Activated naive CD4-positive, alpha-beta T cell treated with anti-CD3 and anti-CD28 coated beads for 36 hours (primary cell): ENCODE measurements around the gene POPDC3. TPM values are rescaled to one million over a fixed set of nuclear protein-coding genes. Genes with fewer than 3 reads are reported as not detected.

Source experiments
- CTCF ChIA-PET: fragments of 350-600 bp; sonication (Branson Sonifier 250); formaldehyde crosslinking; loops from one replicate; lab custom pipeline; 2021; ENCODE audit warnings: antibody characterized with exemption; lab: Charles Lee
- DNase-seq: peaks from one replicate; pipeline ENCODE4 v3.0.0-alpha.2; 2020
- H3K27ac Mint-ChIP-seq: one replicate; pipeline ENCODE4 v1.8.0; 2021; ENCODE audit warnings: mild to moderate bottlenecking, mixed read lengths
- H3K27me3 Mint-ChIP-seq: one replicate; pipeline ENCODE4 v1.8.0; 2021; ENCODE audit warnings: low read depth, mixed read lengths
- H3K36me3 Mint-ChIP-seq: one replicate; pipeline ENCODE4 v1.8.0; 2021; ENCODE audit warnings: low read depth, mixed read lengths
- H3K4me1 Mint-ChIP-seq: one replicate; pipeline ENCODE4 v1.8.0; 2021; ENCODE audit warnings: low read depth, mixed read lengths
- H3K4me3 Mint-ChIP-seq: one replicate; pipeline ENCODE4 v1.8.0; 2021; ENCODE audit warnings: mild to moderate bottlenecking, moderate library complexity, mixed read lengths
- H3K9me3 Mint-ChIP-seq: one replicate; pipeline ENCODE4 v1.8.0; 2021; ENCODE audit warnings: mixed read lengths
- intact Hi-C: fragments of 100-400 bp; cut with micrococcal nuclease; formaldehyde crosslinking; loops from one replicate; pipeline ENCODE4 v1.15.1; 2023
- total RNA-seq, 2 experiments: library from RNA; stranded (reverse); gene quantifications; one replicate each; pipeline ENCODE4 v1.2.3, GENCODE V29; 2021

Gene POPDC3
- total RNA-seq, 2 experiments from 2014 or later, result not detected

GRCh38 chr6:105210932-105211531 lies 31.2 kb upstream of the POPDC3 start:
- Mint-ChIP-seq H3K9me3 (no peaks in the 10 kb centered on the region), H3K4me3 (no peak overlapping the region), H3K36me3 (no peaks in the 10 kb centered on the region), H3K4me1 (peaks cover 3% of the 10 kb centered on the region), H3K27ac (no peak overlapping the region), H3K27me3 (peaks cover 17% of the 10 kb centered on the region)
- intact Hi-C loops, result loop anchor here (10.0 kb wide), 1 partner anchor 194 kb away; the partner anchor contains the start of gene PREP
- no peak for DNase-seq
- CTCF ChIA-PET, result interaction anchor here (0.5 to 0.6 kb wide), 2 partner anchors 90 to 453 kb away, joined by 3 read pairs; no protein-coding TSS in a partner anchor

GRCh38 chr6:105209950-105210706 lies 30.3 kb upstream of the POPDC3 start:
- no peaks in the 10 kb centered on the region for H3K9me3 Mint-ChIP-seq
- H3K27me3 Mint-ChIP-seq, result peaks cover 20% of the 10 kb centered on the region
- CTCF ChIA-PET, result interaction anchor here (0.5 kb wide), 1 partner anchor 89 kb away, joined by 3 read pairs; no protein-coding TSS in a partner anchor
- H3K4me3 Mint-ChIP-seq, result no peak overlapping the region
- DNase-seq, result no peak
- intact Hi-C loops, result loop anchor here (10.0 kb wide), 1 partner anchor 195 kb away; the partner anchor contains the start of gene PREP
- H3K4me1 Mint-ChIP-seq, result peaks cover 3% of the 10 kb centered on the region
- H3K27ac Mint-ChIP-seq, result no peak overlapping the region
- no peaks in the 10 kb centered on the region for H3K36me3 Mint-ChIP-seq

- Mint-ChIP-seq H3K4me1 (peaks cover 3% of the 10 kb centered on the region), H3K9me3 (no peaks in the 10 kb centered on the region), H3K27me3 (peaks cover 8% of the 10 kb centered on the region), H3K27ac (no peak overlapping the region), H3K4me3 (no peak overlapping the region), H3K36me3 (no peaks in the 10 kb centered on the region)
- no peak for DNase-seq
- intact Hi-C loops, result no loop called here
- CTCF ChIA-PET, result interaction anchor here (0.6 to 1.0 kb wide), 5 partner anchors 13 to 195 kb away, joined by 3 to 4 read pairs (median 3); partner anchors contain the start of gene PREP
Measured at GRCh38 chr6:105207524-105208269, 27.9 kb upstream of the POPDC3 start.

- H3K9me3 Mint-ChIP-seq, result no peaks in the 10 kb centered on the region
- H3K36me3 Mint-ChIP-seq, result no peaks in the 10 kb centered on the region
- no peak overlapping the region for H3K27ac Mint-ChIP-seq
- CTCF ChIA-PET, result no interaction called here
- no peak overlapping the region for H3K4me3 Mint-ChIP-seq
- intact Hi-C loops, result no loop called here
- H3K27me3 Mint-ChIP-seq, result peaks cover 5% of the 10 kb centered on the region
- no peaks in the 10 kb centered on the region for H3K4me1 Mint-ChIP-seq
- DNase-seq, result no peak
Measured at GRCh38 chr6:105204768-105205167, 25.0 kb upstream of the POPDC3 start.

GRCh38 chr6:105204331-105204730 lies 24.5 kb upstream of the POPDC3 start:
- H3K9me3 Mint-ChIP-seq, result no peaks in the 10 kb centered on the region
- peaks cover 5% of the 10 kb centered on the region for H3K27me3 Mint-ChIP-seq
- H3K36me3 Mint-ChIP-seq, result no peaks in the 10 kb centered on the region
- H3K4me3 Mint-ChIP-seq, result no peak overlapping the region
- no peak overlapping the region for H3K27ac Mint-ChIP-seq
- DNase-seq, result no peak
- CTCF ChIA-PET, result no interaction called here
- H3K4me1 Mint-ChIP-seq, result no peaks in the 10 kb centered on the region
- intact Hi-C loops, result no loop called here

GRCh38 chr6:105202486-105202885 lies 22.7 kb upstream of the POPDC3 start:
- Mint-ChIP-seq H3K4me1 (no peaks in the 10 kb centered on the region), H3K36me3 (no peaks in the 10 kb centered on the region), H3K27ac (no peak overlapping the region), H3K4me3 (no peak overlapping the region), H3K27me3 (peaks cover 7% of the 10 kb centered on the region), H3K9me3 (no peaks in the 10 kb centered on the region)
- intact Hi-C loops, result no loop called here
- CTCF ChIA-PET, result no interaction called here
- no peak for DNase-seq

GRCh38 chr6:105200133-105200730 lies 20.4 kb upstream of the POPDC3 start:
- intact Hi-C loops, result no loop called here
- no peaks in the 10 kb centered on the region for H3K36me3 Mint-ChIP-seq
- DNase-seq, result no peak
- no peaks in the 10 kb centered on the region for H3K9me3 Mint-ChIP-seq
- peaks cover 5% of the 10 kb centered on the region for H3K27me3 Mint-ChIP-seq
- H3K4me3 Mint-ChIP-seq, result no peak overlapping the region
- H3K27ac Mint-ChIP-seq, result no peak overlapping the region
- no peaks in the 10 kb centered on the region for H3K4me1 Mint-ChIP-seq
- CTCF ChIA-PET, result interaction anchor here (1.3 kb wide), 1 partner anchor 112 kb away, joined by 4 read pairs; no protein-coding TSS in a partner anchor

- no peak overlapping the region for H3K27ac Mint-ChIP-seq
- CTCF ChIA-PET, result interaction anchor here (1.3 kb wide), 1 partner anchor 111 kb away, joined by 4 read pairs; no protein-coding TSS in a partner anchor
- no peak for DNase-seq
- peaks cover 5% of the 10 kb centered on the region for H3K27me3 Mint-ChIP-seq
- H3K4me3 Mint-ChIP-seq, result no peak overlapping the region
- no peaks in the 10 kb centered on the region for H3K9me3 Mint-ChIP-seq
- H3K36me3 Mint-ChIP-seq, result no peaks in the 10 kb centered on the region
- no peaks in the 10 kb centered on the region for H3K4me1 Mint-ChIP-seq
- intact Hi-C loops, result no loop called here
Measured at GRCh38 chr6:105199711-105200110, 19.9 kb upstream of the POPDC3 start.

- CTCF ChIA-PET, result no interaction called here
- Mint-ChIP-seq H3K36me3 (no peaks in the 10 kb centered on the region), H3K4me1 (no peaks in the 10 kb centered on the region), H3K27ac (no peak overlapping the region), H3K27me3 (peaks cover 19% of the 10 kb centered on the region), H3K4me3 (no peak overlapping the region), H3K9me3 (no peaks in the 10 kb centered on the region)
- intact Hi-C loops, result no loop called here
- DNase-seq, result no peak
Measured at GRCh38 chr6:105196076-105196475, 16.3 kb upstream of the POPDC3 start.

GRCh38 chr6:105194591-105194990 lies 14.8 kb upstream of the POPDC3 start:
- H3K4me3 Mint-ChIP-seq, result no peak overlapping the region
- H3K4me1 Mint-ChIP-seq, result no peaks in the 10 kb centered on the region
- no peaks in the 10 kb centered on the region for H3K36me3 Mint-ChIP-seq
- CTCF ChIA-PET, result interaction anchor here (0.7 to 1.2 kb wide), 3 partner anchors 13 to 172 kb away, joined by 3 to 4 read pairs (median 3); no protein-coding TSS in a partner anchor
- DNase-seq, result no peak
- no peak overlapping the region for H3K27ac Mint-ChIP-seq
- H3K27me3 Mint-ChIP-seq, result peaks cover 19% of the 10 kb centered on the region
- intact Hi-C loops, result no loop called here
- H3K9me3 Mint-ChIP-seq, result no peaks in the 10 kb centered on the region

GRCh38 chr6:105194106-105194505 lies 14.3 kb upstream of the POPDC3 start:
- H3K36me3 Mint-ChIP-seq, result no peaks in the 10 kb centered on the region
- peaks cover 20% of the 10 kb centered on the region for H3K27me3 Mint-ChIP-seq
- DNase-seq, result no peak
- H3K27ac Mint-ChIP-seq, result no peak overlapping the region
- intact Hi-C loops, result no loop called here
- CTCF ChIA-PET, result interaction anchor here (0.6 to 1.2 kb wide), 5 partner anchors 14 to 330 kb away, joined by 3 to 4 read pairs (median 3); no protein-coding TSS in a partner anchor
- H3K4me1 Mint-ChIP-seq, result no peaks in the 10 kb centered on the region
- no peak overlapping the region for H3K4me3 Mint-ChIP-seq
- H3K9me3 Mint-ChIP-seq, result no peaks in the 10 kb centered on the region
